ENCODE data around the gene SAP30BP. TPM values are rescaled to one million over a fixed set of nuclear protein-coding genes. Genes with fewer than 3 reads are reported as not detected.

SAP30BP gene
- total and polyA plus RNA-seq, 2 donors from 2014 or later = 62.9 to 95.1 TPM

- FAIRE-seq (no peak), DNase-seq (no peak)
- no peak overlapping the region for H3K4me3 ChIP-seq (ENCODE audit: low read length in 3 of 3)
- no peaks in the 10 kb centered on the region for H3K9me3 ChIP-seq (ENCODE audit: control insufficient read depth in 2 of 3, insufficient read depth in 1 of 3, low read length in 3 of 3)
- H3K9ac ChIP-seq (ENCODE audit: low read length in 3 of 3) = no peak overlapping the region
- H3K27me3 ChIP-seq (ENCODE audit: control insufficient read depth, insufficient read depth, low read length) = no peaks in the 10 kb centered on the region
- H3K4me1 ChIP-seq (ENCODE audit: control insufficient read depth in 2 of 3, insufficient read depth in 2 of 3, low read depth in 1 of 3, low read length in 3 of 3) = no peaks in the 10 kb centered on the region
- H3K27ac ChIP-seq (ENCODE audit: low read depth in 2 of 2, low read length in 2 of 2) = no peak overlapping the region
- intact Hi-C loops (cut with DNase I) = no loop called here
- no peak for TF ChIP-seq CTCF (IDR thresholded peaks at IDR 0.05; ENCODE audit: borderline replicate concordance, extremely low read depth, insufficient read depth)
- peaks cover 1 to 20% (median 6%) of the 10 kb centered on the region in 3 donors for H3K36me3 ChIP-seq (ENCODE audit: control insufficient read depth in 2 of 3, insufficient read depth in 3 of 3, low read length in 3 of 3)
These were observed 40.0 kb upstream of the SAP30BP start for GRCh38 chr17:75627094-75627493.

- no peak overlapping the region for H3K27ac ChIP-seq (ENCODE audit: low read depth in 2 of 2, low read length in 2 of 2)
- H3K27me3 ChIP-seq (ENCODE audit: control insufficient read depth, insufficient read depth, low read length) = no peaks in the 10 kb centered on the region
- TF ChIP-seq CTCF (IDR thresholded peaks at IDR 0.05; ENCODE audit: borderline replicate concordance, extremely low read depth, insufficient read depth) = no peak
- H3K9me3 ChIP-seq (ENCODE audit: control insufficient read depth in 2 of 3, insufficient read depth in 1 of 3, low read length in 3 of 3) = no peaks in the 10 kb centered on the region
- H3K4me3 ChIP-seq (ENCODE audit: low read length in 3 of 3) = no peak overlapping the region
- intact Hi-C loops (cut with DNase I) = no loop called here
- peaks cover 0 to 8% (median 5%) of the 10 kb centered on the region in 3 donors for H3K4me1 ChIP-seq (ENCODE audit: control insufficient read depth in 2 of 3, insufficient read depth in 2 of 3, low read depth in 1 of 3, low read length in 3 of 3)
- DNase-seq (peak in 1 of 5 donors; percentile 73), FAIRE-seq (no peak)
- no peak overlapping the region for H3K9ac ChIP-seq (ENCODE audit: low read length in 3 of 3)
- H3K36me3 ChIP-seq (ENCODE audit: control insufficient read depth in 2 of 3, insufficient read depth in 3 of 3, low read length in 3 of 3) = peaks cover 2 to 20% (median 2%) of the 10 kb centered on the region in 3 donors
These were observed 38.7 kb upstream of the SAP30BP start for GRCh38 chr17:75628425-75628824.

GRCh38 chr17:75629157-75629556 lies 38.0 kb upstream of the SAP30BP start:
- FAIRE-seq = no peak
- H3K27ac ChIP-seq (ENCODE audit: low read depth in 2 of 2, low read length in 2 of 2) = no peak overlapping the region
- no peak overlapping the region for H3K4me3 ChIP-seq (ENCODE audit: low read length in 3 of 3)
- H3K9ac ChIP-seq (ENCODE audit: low read length in 3 of 3) = no peak overlapping the region
- H3K27me3 ChIP-seq (ENCODE audit: control insufficient read depth, insufficient read depth, low read length) = no peaks in the 10 kb centered on the region
- TF ChIP-seq CTCF (IDR thresholded peaks at IDR 0.05; ENCODE audit: borderline replicate concordance, extremely low read depth, insufficient read depth) = no peak
- intact Hi-C loops (cut with DNase I) = no loop called here
- H3K36me3 ChIP-seq (ENCODE audit: control insufficient read depth in 2 of 3, insufficient read depth in 3 of 3, low read length in 3 of 3) = peaks cover 2 to 20% (median 2%) of the 10 kb centered on the region in 3 donors
- peak in 1 of 5 donors; percentile 59 for DNase-seq
- H3K9me3 ChIP-seq (ENCODE audit: control insufficient read depth in 2 of 3, insufficient read depth in 1 of 3, low read length in 3 of 3) = no peaks in the 10 kb centered on the region
- peaks cover 0 to 14% (median 8%) of the 10 kb centered on the region in 3 donors for H3K4me1 ChIP-seq (ENCODE audit: control insufficient read depth in 2 of 3, insufficient read depth in 2 of 3, low read depth in 1 of 3, low read length in 3 of 3)

All from kidney (tissue), 14 donors.